HG03064 (cell line): Measurements from ENCODE around the gene ZNF384.

ENCODE experiments used
- ATAC-seq: cut with Tn5 transposase; IDR thresholded peaks from one replicate; pipeline ENCODE4 v1.9.1; 2021; ENCODE audit warnings: low read depth; ENCODE audit not compliant: unreplicated experiment

ZNF384 gene

GRCh38 chr12:6699989-6700645 is 10.9 kb upstream of the ZNF384 start:
- no peak for ATAC-seq

DNA sequence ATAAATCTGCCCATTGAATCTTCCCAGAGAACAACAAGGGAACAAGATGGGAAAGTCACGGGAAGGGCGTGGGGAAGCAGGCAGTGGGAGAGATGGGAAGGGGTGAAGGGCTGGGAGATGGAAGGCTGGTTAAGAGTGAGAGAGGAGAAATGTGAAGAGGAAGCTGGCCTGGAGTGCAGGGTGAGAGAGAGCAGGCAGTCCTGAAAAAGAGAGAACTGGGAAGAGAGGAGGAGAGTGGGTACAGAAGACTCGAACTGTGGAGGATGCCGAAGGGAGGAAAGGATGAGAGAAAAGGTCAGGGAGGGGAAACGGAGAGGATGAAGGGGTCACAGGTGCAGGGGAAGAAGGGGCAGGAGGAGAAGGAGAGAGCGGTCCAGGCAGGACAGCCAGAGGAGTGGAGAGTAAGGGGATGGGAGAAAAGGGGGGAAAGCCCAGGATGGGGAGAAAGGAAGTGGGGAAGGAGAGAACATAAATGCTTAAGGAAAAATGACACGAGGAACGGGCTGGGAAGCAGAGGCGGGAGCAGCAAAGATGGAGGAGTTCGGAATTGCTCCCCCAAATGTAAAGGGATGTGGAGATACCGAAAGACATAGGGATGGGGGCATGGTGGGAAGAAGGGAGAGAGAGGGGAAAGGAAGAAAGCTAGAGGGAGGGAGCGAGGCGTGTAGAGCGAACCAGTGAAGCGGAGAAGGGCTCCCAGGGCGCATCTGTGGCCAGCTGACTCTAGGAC is 10.2 kb upstream of the ZNF384 start:
- no peak for ATAC-seq

DNA sequence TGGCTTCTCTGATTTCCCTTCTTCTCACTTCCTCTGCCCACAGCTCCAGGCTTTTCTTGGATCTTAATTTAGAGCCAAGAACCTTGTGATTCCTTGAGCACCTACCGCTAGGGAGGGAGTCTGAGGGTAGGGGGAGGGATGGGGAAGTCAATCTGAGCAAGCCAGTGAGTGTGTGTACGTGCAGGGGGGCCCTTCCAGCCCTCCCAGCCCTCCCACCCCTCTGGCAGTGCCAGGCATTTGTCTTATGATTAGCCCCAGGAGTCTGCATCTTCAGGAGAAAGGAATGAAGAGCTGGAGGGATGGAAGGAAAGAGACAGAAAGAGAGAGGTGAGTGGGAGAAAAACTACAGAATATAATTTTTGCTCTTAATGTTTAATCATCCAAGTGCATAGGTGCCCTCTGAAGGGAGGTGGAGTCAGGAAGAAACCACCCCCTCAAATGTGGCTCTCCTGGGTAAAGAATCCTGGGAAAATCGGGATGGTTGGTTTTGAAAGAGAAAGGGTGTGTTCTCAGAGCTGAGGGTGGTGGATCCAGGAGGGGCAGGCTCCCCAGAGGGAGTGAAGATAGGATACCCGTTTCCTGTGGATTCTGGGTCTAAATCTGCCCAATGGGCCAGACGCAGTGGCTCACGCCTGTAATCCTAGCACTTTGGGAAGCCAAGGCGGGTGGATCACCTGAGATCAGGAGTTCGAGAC is 9.3 kb upstream of the ZNF384 start:
- no peak for ATAC-seq

DNA sequence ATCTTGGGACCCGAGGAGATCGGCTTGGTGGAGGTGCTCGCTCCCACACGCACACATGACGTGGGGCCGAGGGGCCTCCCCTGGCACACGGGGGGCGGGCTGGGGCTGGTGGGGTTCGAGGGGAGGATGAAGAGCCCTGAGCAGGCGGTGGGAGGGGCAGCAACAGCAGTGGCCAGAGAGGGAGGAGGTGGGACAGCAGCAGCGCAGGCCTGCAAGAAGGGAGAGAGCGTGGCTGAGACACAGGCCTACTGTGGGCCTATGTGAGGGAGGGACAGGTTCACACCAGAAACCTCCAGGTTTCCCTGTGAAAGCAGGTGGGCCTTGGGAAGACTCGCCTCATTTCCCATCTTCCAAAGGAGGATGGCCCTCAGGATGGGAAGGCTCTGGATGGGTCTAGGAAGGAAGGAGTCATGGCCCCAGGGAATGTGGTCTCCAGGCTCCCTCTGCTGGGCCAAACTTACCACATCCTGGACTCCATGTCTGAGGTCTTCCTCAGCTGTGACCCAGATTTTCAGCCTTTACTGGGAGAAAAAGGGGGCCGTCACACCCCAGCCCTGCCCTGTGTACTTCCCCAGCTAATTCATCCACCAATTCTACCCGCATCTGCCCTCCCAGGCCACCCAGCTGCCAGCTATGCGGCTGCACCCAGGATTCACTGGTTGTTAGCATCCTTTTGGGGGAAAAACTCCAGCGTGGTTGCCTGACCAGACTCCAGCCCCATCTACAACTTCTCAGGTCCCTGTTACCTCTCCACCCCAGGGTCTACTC is 8.6 kb upstream of the ZNF384 start:
- ATAC-seq: no peak

GRCh38 chr12:6696690-6697583 is 7.8 kb upstream of the ZNF384 start:
- no peak for ATAC-seq

DNA sequence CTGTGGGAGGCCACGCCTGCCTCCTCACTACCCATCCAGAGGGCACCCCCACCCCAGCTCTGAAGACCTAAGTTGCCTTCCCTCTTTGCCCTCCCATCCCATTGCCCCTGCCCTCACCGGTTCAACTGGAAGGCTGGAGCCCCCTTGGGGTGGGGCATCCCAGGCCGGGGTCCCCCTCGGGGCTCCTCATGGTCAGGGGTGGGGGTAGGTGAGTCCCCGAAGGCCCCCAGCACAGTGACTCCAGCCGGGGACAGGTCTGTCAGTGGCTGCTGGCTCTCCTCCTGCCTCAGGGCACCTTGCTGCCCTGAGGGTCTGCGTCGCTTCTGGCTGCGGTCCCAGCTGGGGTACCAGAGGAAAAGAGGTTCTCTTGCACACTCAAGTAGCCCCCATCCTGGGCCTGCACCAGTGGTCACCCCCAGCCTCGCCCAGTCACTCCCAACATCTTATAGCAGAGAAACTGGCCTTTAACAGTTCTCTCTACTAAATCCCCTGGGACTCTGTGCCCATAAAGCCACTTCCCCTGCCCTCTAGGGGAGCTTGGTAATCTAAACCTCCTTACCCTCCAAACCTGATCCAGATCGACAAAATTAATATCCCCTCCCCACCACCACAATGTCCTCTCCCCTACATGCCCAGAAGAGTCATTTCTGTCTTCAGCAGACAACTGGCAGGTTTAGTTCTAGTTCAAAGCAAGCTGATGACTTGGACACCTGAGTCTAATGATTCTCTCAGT is 6.3 kb upstream of the ZNF384 start:
- ATAC-seq: no peak

DNA sequence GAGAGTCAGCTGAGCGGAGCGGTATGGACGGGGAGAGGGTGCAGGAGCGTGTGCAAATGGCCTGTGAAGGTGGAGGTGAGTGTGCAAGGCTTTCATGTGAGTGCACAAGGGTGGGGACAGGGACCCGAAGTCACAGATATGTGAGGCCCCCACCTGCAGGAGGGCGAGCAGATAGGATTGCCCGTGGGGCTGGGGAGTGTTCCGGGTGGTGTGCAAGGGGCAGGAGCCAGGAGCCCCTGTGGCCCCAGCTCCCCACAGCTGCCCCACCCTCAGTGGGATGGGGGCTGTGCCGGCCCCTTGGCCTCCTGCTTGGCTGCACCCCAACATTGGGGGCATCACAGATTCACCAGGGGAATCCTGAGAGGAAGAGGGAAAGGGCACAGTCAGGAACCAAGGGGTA is 5.5 kb upstream of the ZNF384 start:
- ATAC-seq: no peak

DNA sequence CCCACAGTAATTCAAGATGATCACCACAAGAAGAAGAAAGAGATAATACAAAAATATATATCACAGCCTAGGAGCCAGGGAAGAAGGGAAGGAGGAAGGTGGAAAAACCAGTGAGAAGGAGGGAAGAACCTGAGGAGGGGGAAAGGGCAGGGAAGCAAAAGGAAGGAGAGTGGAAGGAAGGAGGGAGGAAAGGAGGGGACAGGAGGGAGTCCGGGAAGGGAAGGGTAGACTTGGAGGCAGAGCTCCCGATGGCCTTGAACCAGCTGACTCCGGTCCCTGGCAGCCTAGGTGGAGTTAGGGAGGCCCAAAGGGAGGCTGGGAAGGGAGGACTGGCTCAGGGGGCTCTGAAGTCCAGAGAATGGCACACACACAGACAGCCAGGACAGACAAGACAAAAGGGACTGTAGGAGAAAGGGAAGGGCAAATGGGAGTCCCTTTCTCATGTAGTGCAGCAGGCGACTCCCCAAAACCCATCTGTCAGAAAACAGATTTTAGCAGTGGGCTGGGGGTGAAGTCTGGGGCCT is 4.7 kb upstream of the ZNF384 start:
- no peak for ATAC-seq

- no peak for ATAC-seq
Observed at GRCh38 chr12:6692888-6693287, 3.7 kb upstream of the ZNF384 start.

GRCh38 chr12:6691473-6691872 is 2.3 kb upstream of the ZNF384 start:
- ATAC-seq: no peak

GRCh38 chr12:6688543-6688998 is 604 bp downstream of the ZNF384 start:
- no peak for ATAC-seq

GRCh38 chr12:6685814-6686213 is 3.4 kb downstream of the ZNF384 start:
- no peak for ATAC-seq

GRCh38 chr12:6684609-6685008 is 4.6 kb downstream of the ZNF384 start:
- no peak for ATAC-seq

- no peak for ATAC-seq
Observed at GRCh38 chr12:6676962-6677361, 12.2 kb downstream of the ZNF384 start.

- no peak for ATAC-seq
Observed at GRCh38 chr12:6672143-6672542, 17.0 kb downstream of the ZNF384 start.

- no peak for ATAC-seq
Observed at GRCh38 chr12:6667559-6668210, 21.5 kb downstream of the ZNF384 start.

GRCh38 chr12:6666211-6666610 is 23.0 kb downstream of the ZNF384 start:
- no peak for ATAC-seq

- ATAC-seq: no peak
Observed at GRCh38 chr12:6664902-6665301, 24.3 kb downstream of the ZNF384 start.
